GM12878 (cell line): ENCODE data around the gene HOOK1. TPM values are rescaled to one million over a fixed set of nuclear protein-coding genes. Genes with fewer than 3 reads are reported as not detected.

Experiments
- ATAC-seq: fragments of 200-7000 bp; cut with Tn5 transposase; 3 replicates; pipeline ENCODE4 v1.9.1; 2020; ENCODE audit warnings: mild to moderate bottlenecking, moderate library complexity
- BruUV-seq: library from RNA; stranded (reverse); fragments of 400-500 nt; replicated peaks from 2 replicates; lab custom pipeline; 2021; lab: Mats Ljungman, UMichigan
- CTCF ChIA-PET: fragments of 300-600 bp; sonication (Branson Sonifier 250); formaldehyde crosslinking; extraction: SDS; loops from one replicate; lab custom pipeline; 2021; ENCODE audit warnings: inconsistent platforms; lab: Yijun Ruan, JAX
- POLR2A ChIA-PET: fragments of 350-600 bp; formaldehyde crosslinking; extraction: SDS; loops from one replicate; lab custom pipeline; 2021; ENCODE audit warnings: inconsistent platforms; lab: Charles Lee
- RAD21 ChIA-PET: fragments of 300-600 bp; sonication (Branson Sonifier 250); formaldehyde crosslinking; loops from one replicate; lab custom pipeline; 2023; ENCODE audit warnings: antibody characterized with exemption; ENCODE audit not compliant: unreplicated experiment; lab: Charles Lee
- SMC1A ChIA-PET: fragments of 300-600 bp; sonication (Branson Sonifier 250); formaldehyde crosslinking; loops from one replicate; lab custom pipeline; 2023; ENCODE audit not compliant: unreplicated experiment, uncharacterized antibody; lab: Charles Lee
- DNase-seq: peaks from one replicate; pipeline ENCODE4 v3.0.0-alpha.2; 2011; ENCODE audit warnings: low read depth, low spot score
- FAIRE-seq: peaks from 3 replicates; lab custom pipeline; 2011; peaks lifted over from hg19 to GRCh38; lab: Jason Lieb, UNC
- H2AFZ ChIP-seq: 2 replicates; pipeline ENCODE4 v1.6.0; 2011; ENCODE audit warnings: low read depth, low read length, control low read depth; ENCODE audit not compliant: control insufficient read depth
- H3K27ac ChIP-seq: 2 replicates; pipeline ENCODE4 v1.5.1; 2011; ENCODE audit warnings: control low read depth; ENCODE audit not compliant: control insufficient read depth, insufficient read depth
- H3K27me3 ChIP-seq, 2 experiments: replicated peaks in 1 of 2; 2 replicates each; pipeline versions ENCODE4 v1.6.0 to v1.6.1; 2011; ENCODE audit warnings: low read length in 1 of 2; ENCODE audit not compliant: control insufficient read depth in 2 of 2, insufficient read depth in 2 of 2
- H3K36me3 ChIP-seq, 2 experiments: 2 replicates each; pipeline ENCODE4 v1.5.1; 2011; ENCODE audit warnings: low read length in 1 of 2; ENCODE audit not compliant: control insufficient read depth in 2 of 2, insufficient read depth in 2 of 2
- H3K4me1 ChIP-seq: 2 replicates; pipeline ENCODE4 v1.6.1; 2011; ENCODE audit warnings: mild to moderate bottlenecking, low read length, moderate library complexity, mixed read lengths; ENCODE audit not compliant: control insufficient read depth, insufficient read depth
- H3K4me2 ChIP-seq: 2 replicates; pipeline ENCODE4 v1.6.0; 2011; ENCODE audit warnings: control low read depth; ENCODE audit not compliant: control insufficient read depth, insufficient read depth
- H3K4me3 ChIP-seq: fragments of 200-600 bp; sonication (generic); 2 replicates; pipeline ENCODE4 v1.5.1; 2016
- H3K79me2 ChIP-seq: 2 replicates; pipeline ENCODE4 v1.6.0; 2011; ENCODE audit warnings: low read length; ENCODE audit not compliant: control insufficient read depth, insufficient read depth
- H3K9ac ChIP-seq: 2 replicates; pipeline ENCODE4 v1.8.0; 2011; ENCODE audit warnings: low read length, control low read depth, mixed read lengths; ENCODE audit not compliant: control insufficient read depth, insufficient read depth
- H3K9me3 ChIP-seq: replicated peaks from 3 replicates; pipeline ENCODE4 v1.5.1; 2011; ENCODE audit warnings: mild to moderate bottlenecking, low read length; ENCODE audit not compliant: control insufficient read depth, insufficient read depth
- H4K20me1 ChIP-seq: 2 replicates; pipeline ENCODE4 v1.6.0; 2011; ENCODE audit not compliant: control insufficient read depth, insufficient read depth
- ATF7 ChIP-seq: fragments of 450-650 bp; IDR thresholded peaks from 2 replicates; pipeline ENCODE4 v1.6.1; 2016; ENCODE audit warnings: low read depth, mild to moderate bottlenecking
- BHLHE40 ChIP-seq, 2 experiments: fragments of 450-650 bp in 1 of 2; IDR thresholded peaks; 2 replicates each; pipeline ENCODE4 v1.6.1; 2011 to 2017; ENCODE audit warnings: low read depth in 2 of 2, borderline replicate concordance in 1 of 2, improper control_type of control experiment in 1 of 2, low read length in 1 of 2, mild to moderate bottlenecking in 1 of 2
- IKZF2 ChIP-seq, 2 experiments: fragments of 450-650 bp; IDR thresholded peaks; 2 replicates each; pipeline ENCODE4 v1.6.1; 2017; ENCODE audit warnings: mild to moderate bottlenecking in 2 of 2, moderate library complexity in 2 of 2
- KDM1A ChIP-seq: fragments of 200-600 bp; sonication (generic); IDR thresholded peaks from 2 replicates; pipeline ENCODE4 v1.6.1; 2016; ENCODE audit warnings: borderline replicate concordance
- MTA3 ChIP-seq: IDR thresholded peaks from 2 replicates; pipeline ENCODE4 v1.6.1; 2012; ENCODE audit warnings: low read length, inconsistent platforms, borderline replicate concordance
- MXI1 ChIP-seq: fragments of 150-350 bp; IDR thresholded peaks from 2 replicates; pipeline ENCODE4 v1.6.1; 2011; ENCODE audit warnings: low read depth, mild to moderate bottlenecking, inconsistent platforms, low read length, improper control_type of control experiment
- RFX5 ChIP-seq: IDR thresholded peaks from 2 replicates; pipeline ENCODE4 v1.6.1; 2011; ENCODE audit warnings: low read depth, low read length, improper control_type of control experiment
- STAT1 ChIP-seq: fragments of 450-650 bp; conservative IDR thresholded peaks from 2 replicates; pipeline ENCODE4 v1.6.1; 2014; ENCODE audit warnings: antibody characterized with exemption, mild to moderate bottlenecking
- TBL1XR1 ChIP-seq: IDR thresholded peaks from 2 replicates; pipeline ENCODE4 v1.6.1; 2012; ENCODE audit warnings: low read depth, low read length, improper control_type of control experiment
- TCF12 ChIP-seq: IDR thresholded peaks from 2 replicates; pipeline ENCODE4 v1.6.1; 2011; ENCODE audit warnings: low read depth, mild to moderate bottlenecking, low read length
- ZNF622 ChIP-seq: fragments of 450-650 bp; IDR thresholded peaks from 2 replicates; pipeline ENCODE4 v1.6.1; 2017; ENCODE audit warnings: mild to moderate bottlenecking, inconsistent platforms
- ZSCAN29 ChIP-seq: fragments of 450-650 bp; IDR thresholded peaks from 2 replicates; pipeline ENCODE4 v1.6.1; 2017; ENCODE audit warnings: mild to moderate bottlenecking, moderate library complexity
- in situ Hi-C: fragments of 300-500 bp; cut with MboI; formaldehyde crosslinking; loops from 9 replicates; pipeline ENCODE4 v1.14.3; 2018; ENCODE audit warnings: mixed read lengths
- intact Hi-C: fragments of 100-400 bp; cut with micrococcal nuclease; formaldehyde crosslinking; loops from one replicate; pipeline ENCODE4 v1.14.2; 2022; ENCODE audit not compliant: unreplicated experiment
- polyA plus RNA-seq, 11 experiments: library from polyadenylated mRNA; depleted of rRNA in 4 of 11; unstranded in 6 of 11; stranded (reverse) in 5 of 11; fragments of >200 nt; fragmentation: Nextera tagmentation in 4 of 11; fragmentation: Illumina TruSeq in 1 of 11; extraction: Ambion mirVana in 4 of 11; extraction: Trizol in 1 of 11; gene quantifications; 1 replicate in 1 of 11; 2 replicates in 10 of 11; pipeline versions ENCODE4 v1.2.1 to v1.2.3, GENCODE V29; 2011 to 2016; ENCODE audit warnings: inconsistent platforms in 2 of 11, missing spikeins in 2 of 11, low read depth in 1 of 11
- total RNA-seq, 4 experiments: library from RNA; depleted of rRNA in 3 of 4; stranded (reverse); fragments of >200 nt in 3 of 4; fragmentation: Illumina TruSeq in 1 of 4; extraction: Trizol in 1 of 4; gene quantifications; 2 replicates each; pipeline versions ENCODE4 v1.2.1 to v1.2.3, GENCODE V29; 2013 to 2021
- TF ChIP-seq, protein P1 (sequence below), 3 experiments: IDR thresholded peaks in 2 of 3; conservative IDR thresholded peaks in 1 of 3; 2 replicates each; pipeline ENCODE4 v1.5.1; 2011; ENCODE audit warnings: low read depth in 3 of 3, low read length in 3 of 3, mild to moderate bottlenecking in 3 of 3, control low read depth in 2 of 3, moderate library complexity in 2 of 3, inconsistent platforms in 1 of 3, mixed read lengths in 1 of 3; ENCODE audit not compliant: control insufficient read depth in 2 of 3, insufficient read depth in 1 of 3; ENCODE audit errors: extremely low read depth in 1 of 3
- TF ChIP-seq, protein P2 (sequence below): IDR thresholded peaks from 2 replicates; pipeline ENCODE4 v1.6.1; 2012; ENCODE audit warnings: improper control_type of control experiment, low read depth, low read length; ENCODE audit not compliant: insufficient replicate concordance

HOOK1 gene
- total and polyA plus RNA-seq, 10 of the 15 experiments (the other 5 are each of a cell fraction or from before 2014, with no cell fraction given): 1.4 to 15.4 (median 3.7) TPM

DNA sequence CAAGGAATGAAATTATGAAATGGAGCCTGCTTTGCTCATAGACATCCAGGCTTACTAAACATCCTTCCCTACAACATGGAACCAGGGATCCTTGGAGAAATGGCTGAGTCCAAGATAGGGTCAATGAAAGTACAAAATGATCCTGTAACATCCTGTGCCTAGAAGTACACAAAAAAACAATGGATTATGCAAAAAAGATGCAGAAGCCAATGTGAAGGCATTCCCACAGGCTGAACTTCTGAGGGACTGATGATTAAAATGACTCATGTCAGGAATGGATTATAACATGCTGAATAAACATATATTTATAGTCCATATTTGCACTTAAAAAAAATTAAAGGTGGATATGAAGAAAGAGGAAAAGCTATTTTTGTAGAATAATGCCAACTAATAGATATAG is 10.4 kb upstream of the HOOK1 start:
- no peaks in the 10 kb centered on the region for H3K9me3 ChIP-seq
- H3K4me3 ChIP-seq: no peak overlapping the region
- no peak overlapping the region for H3K27ac ChIP-seq
- no peaks in the 10 kb centered on the region for H3K36me3 ChIP-seq
- SMC1A ChIA-PET: interaction anchor here (1.4 kb wide), 1 partner anchor 11 kb away, joined by 5 read pairs; the partner anchor contains the start of gene HOOK1
- H2AFZ ChIP-seq: no peak overlapping the region
- in situ Hi-C loops: no loop called here
- no peak for TF ChIP-seq IKZF2 (IDR thresholded peaks at IDR 0.05)
- TF ChIP-seq ZNF622: no peak
- TF ChIP-seq, protein P1, sequence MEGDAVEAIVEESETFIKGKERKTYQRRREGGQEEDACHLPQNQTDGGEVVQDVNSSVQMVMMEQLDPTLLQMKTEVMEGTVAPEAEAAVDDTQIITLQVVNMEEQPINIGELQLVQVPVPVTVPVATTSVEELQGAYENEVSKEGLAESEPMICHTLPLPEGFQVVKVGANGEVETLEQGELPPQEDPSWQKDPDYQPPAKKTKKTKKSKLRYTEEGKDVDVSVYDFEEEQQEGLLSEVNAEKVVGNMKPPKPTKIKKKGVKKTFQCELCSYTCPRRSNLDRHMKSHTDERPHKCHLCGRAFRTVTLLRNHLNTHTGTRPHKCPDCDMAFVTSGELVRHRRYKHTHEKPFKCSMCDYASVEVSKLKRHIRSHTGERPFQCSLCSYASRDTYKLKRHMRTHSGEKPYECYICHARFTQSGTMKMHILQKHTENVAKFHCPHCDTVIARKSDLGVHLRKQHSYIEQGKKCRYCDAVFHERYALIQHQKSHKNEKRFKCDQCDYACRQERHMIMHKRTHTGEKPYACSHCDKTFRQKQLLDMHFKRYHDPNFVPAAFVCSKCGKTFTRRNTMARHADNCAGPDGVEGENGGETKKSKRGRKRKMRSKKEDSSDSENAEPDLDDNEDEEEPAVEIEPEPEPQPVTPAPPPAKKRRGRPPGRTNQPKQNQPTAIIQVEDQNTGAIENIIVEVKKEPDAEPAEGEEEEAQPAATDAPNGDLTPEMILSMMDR (IDR thresholded peaks at IDR 0.05 in 2 of 3, conservative IDR thresholded peaks at IDR 0.05 in 1 of 3; ENCODE audit: control insufficient read depth in 2 of 3, extremely low read depth in 1 of 3, insufficient read depth in 1 of 3, low read depth in 3 of 3, low read length in 3 of 3): no peak
- no peak for TF ChIP-seq RFX5
- no peak for TF ChIP-seq ZSCAN29
- no peak for TF ChIP-seq MXI1
- no peak for TF ChIP-seq TBL1XR1
- TF ChIP-seq ATF7: no peak
- TF ChIP-seq BHLHE40 (IDR thresholded peaks at IDR 0.05; ENCODE audit: borderline replicate concordance in 1 of 2, low read depth in 2 of 2, low read length in 1 of 2): no peak
- no peak for TF ChIP-seq STAT1
- TF ChIP-seq, protein P2, sequence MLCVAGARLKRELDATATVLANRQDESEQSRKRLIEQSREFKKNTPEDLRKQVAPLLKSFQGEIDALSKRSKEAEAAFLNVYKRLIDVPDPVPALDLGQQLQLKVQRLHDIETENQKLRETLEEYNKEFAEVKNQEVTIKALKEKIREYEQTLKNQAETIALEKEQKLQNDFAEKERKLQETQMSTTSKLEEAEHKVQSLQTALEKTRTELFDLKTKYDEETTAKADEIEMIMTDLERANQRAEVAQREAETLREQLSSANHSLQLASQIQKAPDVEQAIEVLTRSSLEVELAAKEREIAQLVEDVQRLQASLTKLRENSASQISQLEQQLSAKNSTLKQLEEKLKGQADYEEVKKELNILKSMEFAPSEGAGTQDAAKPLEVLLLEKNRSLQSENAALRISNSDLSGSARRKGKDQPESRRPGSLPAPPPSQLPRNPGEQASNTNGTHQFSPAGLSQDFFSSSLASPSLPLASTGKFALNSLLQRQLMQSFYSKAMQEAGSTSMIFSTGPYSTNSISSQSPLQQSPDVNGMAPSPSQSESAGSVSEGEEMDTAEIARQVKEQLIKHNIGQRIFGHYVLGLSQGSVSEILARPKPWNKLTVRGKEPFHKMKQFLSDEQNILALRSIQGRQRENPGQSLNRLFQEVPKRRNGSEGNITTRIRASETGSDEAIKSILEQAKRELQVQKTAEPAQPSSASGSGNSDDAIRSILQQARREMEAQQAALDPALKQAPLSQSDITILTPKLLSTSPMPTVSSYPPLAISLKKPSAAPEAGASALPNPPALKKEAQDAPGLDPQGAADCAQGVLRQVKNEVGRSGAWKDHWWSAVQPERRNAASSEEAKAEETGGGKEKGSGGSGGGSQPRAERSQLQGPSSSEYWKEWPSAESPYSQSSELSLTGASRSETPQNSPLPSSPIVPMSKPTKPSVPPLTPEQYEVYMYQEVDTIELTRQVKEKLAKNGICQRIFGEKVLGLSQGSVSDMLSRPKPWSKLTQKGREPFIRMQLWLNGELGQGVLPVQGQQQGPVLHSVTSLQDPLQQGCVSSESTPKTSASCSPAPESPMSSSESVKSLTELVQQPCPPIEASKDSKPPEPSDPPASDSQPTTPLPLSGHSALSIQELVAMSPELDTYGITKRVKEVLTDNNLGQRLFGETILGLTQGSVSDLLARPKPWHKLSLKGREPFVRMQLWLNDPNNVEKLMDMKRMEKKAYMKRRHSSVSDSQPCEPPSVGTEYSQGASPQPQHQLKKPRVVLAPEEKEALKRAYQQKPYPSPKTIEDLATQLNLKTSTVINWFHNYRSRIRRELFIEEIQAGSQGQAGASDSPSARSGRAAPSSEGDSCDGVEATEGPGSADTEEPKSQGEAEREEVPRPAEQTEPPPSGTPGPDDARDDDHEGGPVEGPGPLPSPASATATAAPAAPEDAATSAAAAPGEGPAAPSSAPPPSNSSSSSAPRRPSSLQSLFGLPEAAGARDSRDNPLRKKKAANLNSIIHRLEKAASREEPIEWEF: no peak
- no peak for TF ChIP-seq TCF12
- no peak for TF ChIP-seq MTA3
- no peak for TF ChIP-seq KDM1A
- no peaks in the 10 kb centered on the region; a peak in 1 of 4 replicates for H3K27me3 ChIP-seq
- ATAC-seq (no peak), DNase-seq (no peak), FAIRE-seq (no peak)
- CTCF ChIA-PET: no interaction called here
- no TSS peak for BruUV-seq
- no peaks in the 10 kb centered on the region for H4K20me1 ChIP-seq
- no peaks in the 10 kb centered on the region for H3K79me2 ChIP-seq
- intact Hi-C loops: no loop called here
- no peak overlapping the region for H3K9ac ChIP-seq
- RAD21 ChIA-PET: no interaction called here
- POLR2A ChIA-PET: no interaction called here
- no peaks in the 10 kb centered on the region for H3K4me1 ChIP-seq
- no peak overlapping the region for H3K4me2 ChIP-seq
